Measurements from ENCODE around the gene ALPK1.
"Not testable (repeated sequence)": the region's sequence is repeated elsewhere in the genome, so short reads cannot be mapped to it uniquely, and the experiment has no call there.

Gene ALPK1

DNA sequence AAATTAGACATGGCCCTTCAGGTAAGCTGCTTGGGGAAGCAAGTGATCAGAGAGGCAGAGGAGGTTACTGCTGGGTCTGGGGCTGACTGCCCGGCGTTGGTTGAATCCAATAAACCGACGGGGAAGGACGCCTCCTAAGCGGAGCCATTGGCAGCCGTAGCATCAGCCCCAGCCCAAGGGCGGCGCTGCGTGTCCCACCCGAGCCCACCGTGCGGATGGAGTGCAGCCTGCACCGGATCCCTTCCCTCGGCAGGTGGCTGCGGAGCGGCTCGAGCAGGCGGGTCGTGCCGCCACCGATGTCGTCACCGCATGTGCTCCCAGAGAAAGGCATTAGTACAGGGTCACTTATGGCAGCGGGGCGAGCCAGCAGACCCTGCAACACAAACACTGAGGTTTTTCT is 82.1 kb downstream of the ALPK1 start:
- no peak for DNase-seq

DNA sequence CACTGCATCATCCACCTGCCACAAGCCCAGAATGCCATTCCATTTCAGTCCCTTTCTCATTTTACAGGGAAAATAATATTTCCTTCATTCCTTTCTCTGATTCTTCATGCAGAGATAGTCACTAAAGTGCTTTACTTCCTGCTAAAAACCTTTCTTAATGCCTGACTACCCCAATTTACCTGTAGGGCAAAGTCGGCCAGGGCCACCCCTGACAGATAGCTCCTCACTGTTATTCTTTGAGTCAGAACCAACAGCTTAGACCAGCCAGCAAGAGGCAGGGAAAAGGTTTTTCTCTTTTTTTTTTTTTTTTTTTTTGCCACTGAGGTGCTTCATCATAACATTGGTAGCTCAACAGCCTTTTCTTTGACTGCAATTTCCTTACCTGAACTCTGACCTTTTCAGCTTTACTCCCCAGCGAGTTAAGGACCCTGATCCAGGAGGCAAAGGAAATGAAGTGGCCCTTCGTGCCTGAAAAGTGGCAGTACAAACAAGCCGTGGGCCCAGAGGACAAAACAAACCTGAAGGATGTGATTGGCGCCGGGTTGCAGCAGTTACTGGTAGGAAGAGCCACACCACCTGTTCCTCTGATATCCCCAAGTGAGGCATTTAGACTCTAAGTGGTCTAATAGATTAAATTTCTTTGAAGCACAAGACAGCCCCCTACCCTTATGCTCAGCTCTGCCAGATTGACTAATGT is 85.0 kb downstream of the ALPK1 start:
- no peak for DNase-seq

DNA sequence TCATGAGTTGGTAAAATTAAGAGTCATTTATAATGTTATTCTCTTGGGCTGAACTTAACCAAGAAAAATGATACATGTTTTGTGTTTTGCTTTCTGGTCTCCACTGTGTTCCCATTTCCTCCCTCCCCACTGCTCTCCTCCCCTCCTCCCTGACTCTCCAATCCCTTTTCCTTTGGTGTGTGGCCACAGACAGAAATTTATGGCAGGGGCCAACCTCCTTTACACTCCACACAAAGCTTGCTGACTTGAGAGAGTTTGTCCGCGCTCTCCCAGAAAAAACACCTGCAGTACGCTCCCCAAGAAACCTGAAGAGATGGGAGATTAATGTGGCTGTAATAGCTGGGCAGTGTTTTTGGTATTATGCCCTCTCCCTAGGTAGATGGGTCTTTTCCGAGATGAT is 88.9 kb downstream of the ALPK1 start:
- no peak for DNase-seq

DNA sequence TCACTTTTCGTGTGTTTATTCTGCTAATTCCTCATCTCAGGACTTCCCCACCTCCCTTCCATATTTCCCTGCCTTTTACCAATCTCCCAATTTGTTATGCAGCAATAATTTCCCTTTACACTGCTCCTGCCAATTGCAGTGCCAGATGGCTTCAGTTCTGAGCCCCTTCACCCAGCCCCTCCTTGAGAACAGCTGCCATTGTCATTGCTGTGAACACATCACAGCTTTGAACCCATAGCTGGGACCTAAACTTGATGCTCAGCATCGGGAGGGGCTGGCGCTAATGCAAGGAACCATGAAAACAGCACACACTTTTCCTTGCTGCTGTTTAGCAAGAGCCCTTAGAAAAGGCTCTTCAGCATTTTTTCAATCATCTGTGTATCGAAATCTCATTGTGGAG is 104.9 kb downstream of the ALPK1 start:
- DNase-seq: no peak

DNA sequence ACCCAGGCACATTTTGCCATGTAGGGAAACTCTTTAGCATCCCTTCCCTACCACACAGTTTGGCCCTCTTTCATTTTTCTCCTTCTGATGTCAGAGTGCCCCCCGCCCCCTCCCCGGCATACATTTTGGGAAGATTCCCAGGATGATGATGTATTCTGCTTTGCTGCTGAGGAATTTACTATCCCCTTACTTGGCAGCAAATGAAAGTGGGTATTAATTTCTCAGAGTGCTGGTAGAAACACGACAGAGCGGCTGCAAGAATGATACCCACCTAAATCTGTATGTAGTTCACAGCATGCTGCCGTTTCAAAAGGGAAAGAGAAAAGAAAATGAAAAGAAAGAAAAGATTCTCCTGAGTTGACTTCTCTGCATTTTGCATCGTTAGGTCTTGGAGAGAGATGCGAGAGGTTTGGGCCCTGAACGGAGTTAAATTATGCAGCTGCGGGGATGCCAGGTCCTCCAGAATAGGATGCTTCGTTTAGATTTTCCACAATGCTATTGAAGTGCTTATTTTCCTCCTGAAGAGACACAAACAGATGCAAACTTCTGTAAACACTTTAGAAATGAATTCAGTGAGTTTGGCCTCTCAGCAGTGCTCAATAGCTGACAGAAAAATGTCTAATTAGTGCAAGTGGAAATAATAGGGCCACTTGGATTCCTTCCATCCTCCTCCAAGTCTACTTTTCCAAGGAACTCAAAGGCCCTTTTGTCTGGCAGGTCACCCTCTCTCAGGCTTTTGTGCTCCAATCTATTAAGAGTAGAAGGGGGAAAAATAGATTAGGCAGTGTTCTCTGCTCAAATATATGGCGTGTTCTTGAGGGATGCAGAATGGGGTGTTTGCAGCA is 106.2 kb downstream of the ALPK1 start:
- DNase-seq: no peak

DNA sequence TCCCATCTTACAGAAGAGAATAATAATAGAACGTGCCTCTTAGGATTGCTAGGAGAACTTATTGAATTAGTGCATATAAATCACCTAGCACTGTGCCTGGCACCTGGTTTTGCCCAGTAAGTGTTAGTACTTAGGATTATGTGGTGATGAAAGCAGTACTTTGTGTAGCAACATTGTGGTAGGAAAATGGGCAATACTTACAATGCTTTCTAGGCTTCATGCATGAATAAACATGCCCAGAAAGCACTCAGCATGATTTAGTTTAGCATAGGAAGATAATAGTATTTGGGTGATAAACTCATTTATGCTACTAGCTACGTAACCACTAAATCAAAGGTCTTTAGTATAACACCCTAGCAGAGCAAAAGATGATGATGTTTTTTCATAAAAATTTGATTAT is 113.2 kb downstream of the ALPK1 start:
- DNase-seq: no peak

DNA sequence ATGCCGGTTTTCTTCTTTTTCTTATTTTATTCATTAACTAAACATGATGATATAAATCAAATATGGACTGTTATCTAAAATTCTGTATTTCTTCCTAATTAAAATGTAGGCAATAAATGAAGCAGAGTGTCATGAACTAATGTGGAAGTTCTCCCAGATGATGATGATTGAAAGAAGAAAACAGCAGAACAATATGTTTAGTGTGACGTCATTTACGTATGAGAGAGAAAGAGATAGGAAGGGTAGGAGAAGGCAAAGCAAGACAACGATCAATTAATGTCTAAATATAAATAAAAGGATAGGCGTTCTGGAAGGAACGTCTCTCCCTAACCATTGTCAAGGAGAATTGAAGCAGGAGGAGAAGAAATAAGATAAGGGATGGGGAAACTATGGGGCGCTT is 113.6 kb downstream of the ALPK1 start:
- no peak for DNase-seq

DNA sequence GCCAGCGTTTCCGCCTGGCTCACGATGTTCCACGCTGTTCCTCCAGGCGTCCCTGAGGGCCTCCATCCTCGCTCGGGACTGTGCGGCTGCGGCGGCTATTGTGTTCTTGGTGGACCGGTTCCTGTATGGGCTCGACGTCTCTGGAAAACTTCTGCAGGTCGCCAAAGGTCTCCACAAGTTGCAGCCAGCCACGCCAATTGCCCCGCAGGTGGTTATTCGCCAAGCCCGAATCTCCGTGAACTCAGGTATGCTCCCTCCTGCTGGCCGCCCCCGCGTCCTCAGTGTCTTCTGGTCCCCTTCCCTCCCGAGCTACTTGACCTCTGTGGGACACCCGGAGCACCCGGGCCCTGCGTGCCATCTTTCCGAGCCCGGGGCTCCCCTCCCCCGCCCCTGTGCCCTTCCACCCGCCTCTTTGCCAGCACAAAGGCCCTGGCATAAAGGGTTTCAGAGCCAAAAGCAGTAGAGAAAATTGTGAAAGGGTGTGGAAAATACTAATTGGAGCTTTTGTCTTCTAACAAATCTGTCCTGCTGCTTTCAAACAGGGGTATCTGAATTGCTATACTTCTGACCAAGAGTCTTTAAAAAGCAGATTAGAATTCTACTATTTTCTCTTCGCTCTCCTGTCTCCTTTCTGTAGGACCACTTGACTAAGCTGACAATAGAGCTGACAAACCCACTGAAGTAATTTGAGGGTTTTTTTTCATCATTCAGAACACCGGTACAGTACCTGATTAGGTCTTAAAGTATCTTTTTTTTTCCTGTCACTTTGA is 114.8 kb downstream of the ALPK1 start:
- DNase-seq: no peak

DNA sequence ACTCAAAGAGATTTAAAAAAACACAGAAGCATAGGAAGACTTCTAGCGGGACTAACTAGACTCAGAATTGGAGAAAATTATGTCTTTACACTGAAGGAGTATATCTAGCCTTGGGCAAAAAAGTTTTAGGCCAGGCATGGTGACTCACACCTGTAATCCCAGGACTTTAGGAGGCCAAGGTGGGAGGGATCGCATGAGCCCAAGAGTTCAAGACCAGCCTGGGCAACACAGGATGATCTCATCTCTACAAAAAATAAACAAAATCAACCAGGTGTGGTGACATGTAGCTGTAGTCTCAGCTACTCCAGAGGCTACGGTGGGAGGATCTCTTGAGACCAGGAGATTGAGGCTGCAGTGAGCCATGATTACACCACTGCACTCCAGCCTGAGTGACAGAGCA is 119.3 kb downstream of the ALPK1 start:
- DNase-seq: no peak

DNA sequence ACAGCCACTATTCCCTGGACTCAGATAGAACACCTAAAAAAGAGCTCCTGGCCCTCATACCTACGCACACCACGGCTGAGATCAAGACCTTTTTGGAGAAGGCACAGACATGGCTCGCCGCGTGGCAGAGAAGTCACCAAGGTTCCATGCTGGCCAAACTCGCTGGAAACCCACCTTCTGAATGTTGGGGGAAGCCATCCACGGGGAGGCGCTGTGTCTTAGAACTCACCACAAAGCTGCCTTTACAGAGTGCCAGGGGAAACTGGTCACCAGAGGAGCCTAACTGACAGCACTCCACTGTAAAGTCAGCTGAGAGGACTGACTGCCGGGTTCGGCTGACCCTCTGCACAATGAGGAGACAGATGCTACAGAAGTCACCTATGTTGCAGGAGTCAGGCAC is 120.9 kb downstream of the ALPK1 start:
- no peak for DNase-seq

DNA sequence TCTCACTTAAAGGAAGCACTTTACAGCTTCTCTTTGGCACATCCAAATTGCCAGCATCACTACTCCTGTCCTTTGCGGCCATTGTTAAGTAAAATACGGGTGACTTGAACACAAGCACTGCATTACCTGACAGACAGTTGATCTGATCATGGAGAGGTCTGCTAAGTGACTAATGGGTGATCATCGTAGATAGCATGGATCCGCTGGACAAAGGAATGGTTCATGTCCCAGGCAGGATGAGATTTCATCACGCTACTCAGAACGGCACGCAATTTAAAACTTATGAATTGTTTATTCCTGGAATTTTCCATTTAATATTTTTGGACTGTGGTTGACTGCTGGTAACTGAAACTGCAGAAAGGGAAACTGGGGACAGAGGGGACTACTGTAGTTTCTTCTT is 124.7 kb downstream of the ALPK1 start:
- DNase-seq: no peak

DNA sequence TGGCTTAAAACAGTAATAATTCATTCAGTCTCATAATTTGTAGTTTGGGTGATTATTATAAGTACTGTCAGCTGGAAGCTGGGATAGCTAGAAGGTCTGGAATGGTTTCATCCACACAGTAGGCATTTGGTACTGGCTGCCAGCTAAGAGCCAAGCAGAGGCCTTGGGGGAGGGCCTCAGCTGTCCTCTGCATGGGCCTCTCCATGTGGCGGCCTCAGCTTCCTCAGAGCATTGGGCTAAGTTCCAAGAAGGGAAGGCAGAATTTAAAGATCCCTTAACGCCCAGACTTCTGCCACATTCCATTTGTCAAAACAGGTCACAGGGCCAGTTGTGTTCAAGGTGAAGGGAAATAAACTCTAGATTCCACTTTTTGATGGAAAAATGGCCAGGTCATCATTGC is 125.5 kb downstream of the ALPK1 start:
- no peak for DNase-seq

DNA sequence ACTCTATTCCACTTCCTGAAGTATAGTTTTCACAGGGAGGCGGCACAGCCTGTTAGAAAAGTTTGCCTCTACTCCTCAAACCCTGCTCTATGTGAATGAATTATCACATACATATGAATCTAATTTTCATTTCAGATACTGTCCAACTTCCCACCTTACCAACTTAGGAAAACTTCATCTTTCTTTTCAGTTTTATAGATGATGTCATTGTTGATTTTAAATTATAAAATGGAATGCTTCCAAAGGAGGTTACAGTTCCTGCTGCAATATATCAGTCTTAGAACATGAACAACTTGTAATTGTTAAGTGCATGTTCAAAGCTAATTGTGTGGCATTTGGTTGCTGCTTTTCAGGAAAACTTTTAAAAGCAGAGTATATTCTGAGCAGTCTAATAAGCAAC is 126.4 kb downstream of the ALPK1 start:
- no peak for DNase-seq

DNA sequence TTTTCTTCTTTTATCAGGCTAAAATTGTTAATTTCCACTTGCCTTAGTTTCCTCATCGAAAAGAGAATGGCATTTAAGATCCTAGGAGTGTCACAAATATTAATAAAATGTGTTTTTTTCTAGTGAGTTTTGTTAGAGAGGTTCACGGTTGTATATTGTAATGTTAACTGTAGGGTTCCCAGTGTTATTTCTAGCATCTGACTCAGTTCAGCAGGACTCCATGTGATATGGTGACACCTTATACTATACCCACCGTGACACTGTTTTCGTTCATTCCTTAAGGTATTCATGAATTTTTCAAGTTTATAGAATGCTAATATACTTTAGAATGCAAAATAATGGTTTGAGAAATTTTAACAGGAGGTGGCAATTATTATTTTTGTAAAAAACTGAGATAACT is 128.7 kb downstream of the ALPK1 start:
- DNase-seq: no peak

DNA sequence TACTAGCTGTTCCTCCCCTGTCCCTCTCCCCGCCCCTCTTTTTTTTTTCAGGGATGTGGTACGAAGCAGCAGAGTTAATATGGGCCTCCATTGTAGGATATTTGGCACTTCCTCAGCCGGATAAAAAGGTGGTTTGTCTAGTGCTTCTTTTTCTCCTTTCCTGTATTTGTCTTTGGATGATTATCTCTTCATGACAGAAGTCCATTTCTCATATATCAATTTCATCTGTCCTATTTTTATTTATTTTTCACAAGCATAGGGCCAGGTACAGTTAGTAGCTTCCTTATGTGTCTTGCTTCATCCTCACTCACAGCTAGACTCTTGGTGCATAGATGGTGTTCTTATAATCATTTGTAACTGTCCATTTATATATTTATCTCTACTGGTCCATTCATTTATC is 129.2 kb downstream of the ALPK1 start:
- DNase-seq: no peak

DNA sequence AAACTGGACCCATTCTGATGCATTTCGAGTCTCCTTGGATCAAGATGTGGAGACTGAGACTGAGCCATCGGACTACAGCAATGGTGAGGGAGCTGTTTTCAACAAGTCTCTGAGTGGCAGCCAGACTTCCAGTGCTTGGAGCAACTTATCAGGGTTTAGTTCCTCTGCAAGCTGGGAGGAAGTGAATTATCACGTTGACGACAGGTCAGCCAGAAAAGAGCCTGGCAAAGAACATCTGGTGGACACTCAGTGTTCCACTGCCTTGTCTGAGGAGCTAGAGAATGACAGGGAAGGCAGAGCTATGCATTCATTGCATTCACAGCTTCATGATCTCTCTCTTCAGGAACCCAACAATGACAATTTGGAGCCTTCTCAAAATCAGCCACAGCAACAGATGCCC is 134.0 kb downstream of the ALPK1 start:
- no peak for DNase-seq

DNA sequence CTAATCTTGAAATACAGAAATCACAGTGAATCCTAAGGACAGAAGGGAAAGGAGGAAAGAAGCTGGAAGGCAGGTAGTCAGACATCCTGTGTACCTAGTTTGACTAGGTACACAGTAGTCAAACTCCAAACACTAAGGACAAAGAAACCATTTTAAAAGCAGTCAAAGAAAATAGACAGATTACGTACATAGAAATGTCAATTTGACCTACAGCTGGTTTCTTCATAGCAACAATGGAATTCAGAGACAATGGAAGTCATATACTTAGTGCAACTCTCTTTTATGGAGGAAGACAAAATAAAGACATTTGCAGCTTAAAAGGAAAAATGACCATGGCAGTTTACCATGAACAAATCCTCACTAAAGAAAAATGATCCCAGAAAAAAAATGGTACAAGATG is 139.8 kb downstream of the ALPK1 start:
- DNase-seq: no peak

DNA sequence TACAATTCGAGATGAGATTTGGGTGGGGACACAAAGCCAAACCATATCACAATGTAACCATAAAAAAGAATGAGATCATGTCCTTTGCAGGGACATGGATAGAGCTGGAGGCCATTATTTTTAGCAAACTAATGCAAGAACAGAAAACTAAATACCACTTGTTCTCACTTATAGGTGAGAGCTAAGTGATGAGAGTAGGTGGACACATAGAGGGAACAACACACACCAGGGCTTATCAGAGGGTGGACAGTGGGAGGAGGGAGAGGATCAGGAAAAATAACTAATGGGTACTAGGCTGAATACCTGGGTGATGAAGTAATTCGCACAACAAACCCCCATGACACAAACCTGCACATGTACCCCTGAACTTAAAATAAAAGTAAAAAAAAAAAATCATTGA is 145.1 kb downstream of the ALPK1 start:
- not testable (repeated sequence) for DNase-seq

DNA sequence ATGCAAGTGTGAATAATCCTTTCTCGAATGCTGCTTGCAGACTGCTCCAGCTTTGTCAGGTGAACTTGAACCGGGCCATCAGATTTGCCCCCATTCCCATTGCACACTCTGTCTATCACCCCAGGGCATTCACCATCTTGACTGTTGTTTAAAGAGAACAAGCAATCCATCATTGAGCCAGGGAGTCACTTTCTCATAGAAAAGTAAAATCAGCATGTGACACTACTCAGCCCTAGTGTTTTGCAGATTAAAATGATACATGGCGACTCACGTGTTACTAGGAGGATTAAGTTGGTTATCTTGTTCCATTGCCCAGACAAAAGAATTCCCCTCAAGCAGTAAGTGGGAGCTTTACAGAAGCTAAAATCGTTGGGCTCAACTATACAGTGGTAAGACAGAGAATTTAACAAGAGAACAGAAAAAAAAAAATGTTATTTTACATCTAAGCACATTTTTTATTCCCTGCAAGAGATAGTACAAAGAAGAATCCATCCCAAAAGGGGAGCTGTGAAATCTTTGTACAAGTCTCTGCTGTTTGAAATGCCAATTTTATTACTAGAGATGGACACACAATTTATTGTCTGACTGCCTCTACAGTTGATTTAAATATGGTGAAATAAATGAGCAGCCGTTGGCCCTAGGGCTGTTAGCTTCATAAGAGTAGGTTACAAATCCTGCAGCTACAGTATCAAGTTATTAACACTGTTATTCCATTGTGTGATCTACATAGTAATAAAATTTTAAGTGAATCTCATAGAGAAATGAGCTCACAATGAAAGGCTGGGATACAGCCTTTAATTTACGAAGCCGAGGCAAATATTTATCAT is 151.3 kb downstream of the ALPK1 start:
- no peak for DNase-seq

DNA sequence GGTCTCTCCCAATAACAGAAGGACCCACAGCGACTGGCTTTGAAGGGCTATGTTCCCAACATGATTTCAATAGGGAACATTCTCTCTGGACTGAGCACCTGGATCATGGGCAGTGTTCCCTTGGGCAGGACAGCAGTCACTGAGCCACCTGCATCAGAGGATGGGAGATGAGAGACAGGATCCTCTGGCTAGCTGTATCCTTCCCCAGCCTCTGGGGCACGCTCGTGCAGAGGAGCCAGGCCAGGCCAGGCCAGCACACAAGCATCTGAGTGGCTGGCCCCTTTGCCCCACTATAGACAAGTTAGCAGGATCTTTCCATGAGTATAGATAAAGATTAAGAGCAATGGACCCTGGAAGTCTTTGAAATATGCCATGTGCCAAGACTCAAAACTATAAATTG is 152.5 kb downstream of the ALPK1 start:
- DNase-seq: no peak

DNA sequence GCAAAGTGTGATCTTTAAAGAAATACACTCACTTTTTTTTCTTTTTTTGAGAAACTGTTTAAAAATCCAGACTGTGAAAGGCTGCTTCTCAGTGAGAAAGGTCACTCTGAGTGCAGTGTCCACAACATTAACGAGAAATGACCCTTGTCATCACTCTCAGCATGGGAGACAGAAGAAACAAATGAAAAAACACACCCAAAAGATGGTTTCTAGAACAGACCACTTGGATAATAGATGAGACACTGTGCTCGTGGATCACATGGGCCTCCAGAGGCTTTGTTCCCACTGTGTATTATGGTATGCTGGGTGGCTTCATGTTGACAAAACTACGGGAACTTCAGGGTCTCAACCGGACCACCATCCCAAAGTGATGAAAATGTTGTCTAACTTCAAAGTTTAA is 153.9 kb downstream of the ALPK1 start:
- DNase-seq: no peak

DNA sequence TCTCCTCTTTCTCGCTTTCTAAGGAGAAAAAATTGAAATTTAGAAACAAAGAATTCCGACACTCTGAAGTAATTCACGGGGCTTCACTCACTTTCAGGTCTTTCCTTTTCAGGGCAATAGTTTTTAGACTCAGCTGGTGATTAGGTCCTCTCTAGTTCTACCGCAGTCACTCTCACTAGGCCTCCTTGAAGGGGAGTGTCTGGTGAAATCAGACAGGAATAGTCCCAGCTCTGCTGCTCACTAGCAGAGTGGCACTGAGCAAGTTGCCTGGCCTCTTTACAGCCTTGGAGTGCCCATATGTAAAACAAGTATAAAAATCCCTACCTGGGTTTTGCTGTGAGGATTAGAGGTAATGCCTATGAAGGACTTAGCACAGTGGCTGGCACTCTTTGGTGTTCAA is 154.7 kb downstream of the ALPK1 start:
- DNase-seq: no peak

DNA sequence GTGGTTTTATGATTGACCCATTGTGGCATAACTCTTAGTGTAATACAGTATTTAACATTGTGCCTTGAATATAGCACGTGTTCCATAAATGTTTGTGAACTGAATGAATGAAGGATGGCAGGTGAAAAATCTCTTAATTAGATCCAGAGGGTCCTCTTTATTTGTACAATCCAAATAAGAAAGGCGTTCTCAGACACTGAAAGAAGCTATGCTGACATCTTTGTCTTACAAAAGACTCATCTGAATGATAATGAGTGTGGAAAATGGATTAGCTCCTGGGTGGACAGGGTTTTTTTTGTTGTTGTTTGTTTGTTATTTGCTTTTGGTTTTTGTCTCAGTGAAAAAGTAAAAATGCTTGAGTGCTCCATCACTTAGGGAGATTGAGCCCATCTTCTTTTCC is 156.2 kb downstream of the ALPK1 start:
- no peak for DNase-seq
